Activated naive CD8-positive, alpha-beta T cell (primary cell): ENCODE measurements around the gene HHIPL1.

Experiments used
- H3K27ac Mint-ChIP-seq: one replicate; pipeline ENCODE4 v1.8.0; 2021; ENCODE audit warnings: mixed read lengths
- H3K27me3 Mint-ChIP-seq: one replicate; pipeline ENCODE4 v1.8.0; 2021; ENCODE audit warnings: mixed read lengths
- H3K36me3 Mint-ChIP-seq: one replicate; pipeline ENCODE4 v1.8.0; 2021; ENCODE audit warnings: mixed read lengths
- H3K4me1 Mint-ChIP-seq: one replicate; pipeline ENCODE4 v1.8.0; 2021; ENCODE audit warnings: low read depth, mixed read lengths
- H3K4me3 Mint-ChIP-seq: one replicate; pipeline ENCODE4 v1.8.0; 2021; ENCODE audit warnings: mild to moderate bottlenecking, mixed read lengths
- H3K9me3 Mint-ChIP-seq: one replicate; pipeline ENCODE4 v1.8.0; 2021; ENCODE audit warnings: low read depth, mixed read lengths

Gene HHIPL1

DNA sequence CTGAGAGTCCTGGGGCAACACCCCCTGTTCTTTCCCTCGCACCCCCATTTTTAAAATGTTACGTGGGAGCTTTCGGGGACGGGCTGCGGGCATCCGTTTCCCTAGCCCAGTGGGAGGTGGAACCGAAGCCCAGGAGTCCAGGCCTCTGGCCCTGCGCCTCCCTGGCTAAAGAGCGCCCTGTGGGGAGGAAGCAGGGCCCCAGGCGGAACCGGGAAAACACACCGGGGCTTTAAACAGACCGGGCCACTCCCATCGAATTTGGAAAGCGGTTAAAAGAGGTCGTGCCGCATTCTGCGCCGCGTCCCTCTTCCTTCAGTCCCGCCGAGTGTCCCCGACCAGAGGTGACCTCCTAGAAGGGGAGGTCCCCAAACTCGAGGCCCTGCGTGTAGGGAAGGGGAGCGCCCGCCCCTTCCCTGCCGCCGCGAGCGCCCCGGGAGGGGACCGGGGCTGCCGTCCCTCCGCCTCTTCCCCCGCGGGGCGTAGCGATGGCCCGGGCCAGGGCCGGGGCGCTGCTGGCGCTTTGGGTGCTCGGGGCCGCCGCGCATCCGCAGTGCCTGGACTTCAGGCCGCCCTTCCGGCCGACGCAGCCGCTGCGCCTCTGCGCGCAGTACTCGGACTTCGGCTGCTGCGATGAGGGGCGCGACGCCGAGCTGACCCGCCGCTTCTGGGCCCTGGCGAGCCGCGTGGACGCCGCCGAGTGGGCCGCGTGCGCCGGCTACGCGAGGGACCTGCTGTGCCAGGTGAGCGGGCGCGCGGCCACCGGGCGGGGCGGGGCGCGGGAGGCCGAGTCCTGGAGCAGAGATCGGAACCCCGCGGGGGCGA, at the start of gene HHIPL1:
Gene HHIPL1, plus strand, starts transcription at position 407 of the 822 bp plus-strand sequence. Its CDS starts 79 bp downstream, at position 486.
- H3K4me3 Mint-ChIP-seq: peak within 1 kb of the TSS; percentile 32
- H3K36me3 Mint-ChIP-seq: no peaks in the 10 kb centered on the region

DNA sequence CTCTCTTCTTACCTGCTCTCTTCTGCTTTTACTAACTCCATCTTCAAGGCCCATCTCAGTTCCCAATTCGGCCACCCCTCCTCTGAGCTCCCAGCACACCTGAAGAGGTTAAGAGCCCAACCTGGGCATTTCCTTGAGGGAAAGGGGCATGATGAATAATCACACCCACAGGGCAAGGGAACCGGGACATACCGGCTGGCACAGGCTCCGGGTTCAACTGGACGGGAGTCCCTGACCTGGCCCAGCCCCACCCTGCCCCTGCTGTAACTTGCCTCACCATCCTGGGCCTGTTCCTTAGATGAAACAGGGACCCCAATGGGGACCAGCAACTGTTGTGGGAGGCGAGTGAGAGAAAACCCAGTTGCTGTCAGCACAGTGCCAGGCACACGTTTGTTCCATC, 49.4 kb upstream of the HHIPL1 start:
- Mint-ChIP-seq H3K4me3 (no peak overlapping the region), H3K27ac (no peak overlapping the region)

More for the DNA sequence above, at the start of gene HHIPL1:
- Mint-ChIP-seq H3K9me3 (no peaks in the 10 kb centered on the region), H3K4me1 (no peaks in the 10 kb centered on the region), H3K27ac (no peak within 1 kb of the TSS), H3K27me3 (peaks cover 14% of the 10 kb centered on the region)

DNA sequence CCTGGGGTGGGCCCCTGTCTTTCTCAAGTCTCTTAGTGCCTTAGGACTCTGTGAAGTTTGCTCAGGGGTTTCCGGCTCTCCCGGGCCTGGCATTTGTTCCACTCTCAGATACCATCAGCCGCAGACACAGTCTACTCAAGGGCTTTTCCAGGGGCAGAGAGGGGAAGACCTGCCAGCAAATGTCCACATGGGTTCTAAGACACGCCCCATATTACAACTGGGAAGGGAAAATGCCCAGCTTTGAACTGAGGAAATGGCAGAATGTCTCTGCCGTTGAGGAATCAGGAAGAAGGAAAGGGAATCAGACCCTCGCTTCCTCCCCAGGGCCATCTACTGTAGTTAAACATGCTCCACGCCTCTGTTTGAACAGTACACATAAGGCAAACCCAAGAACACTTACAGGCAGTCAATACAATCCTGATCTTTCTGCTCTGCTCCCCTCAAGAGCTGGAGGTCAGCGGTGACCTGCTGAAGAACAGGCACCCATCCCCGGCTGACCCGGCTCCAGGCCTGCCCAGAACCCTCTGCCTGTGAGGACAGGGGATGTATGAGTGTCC, 48.8 kb upstream of the HHIPL1 start:
- Mint-ChIP-seq H3K27ac (no peak overlapping the region), H3K36me3 (no peaks in the 10 kb centered on the region), H3K4me3 (no peak overlapping the region), H3K4me1 (peaks cover 23% of the 10 kb centered on the region), H3K27me3 (no peaks in the 10 kb centered on the region), H3K9me3 (no peaks in the 10 kb centered on the region)

More for the DNA sequence above, 49.4 kb upstream of the HHIPL1 start:
- no peaks in the 10 kb centered on the region for H3K36me3 Mint-ChIP-seq
- H3K27me3 Mint-ChIP-seq: no peaks in the 10 kb centered on the region
- peaks cover 20% of the 10 kb centered on the region for H3K4me1 Mint-ChIP-seq
- H3K9me3 Mint-ChIP-seq: no peaks in the 10 kb centered on the region

DNA sequence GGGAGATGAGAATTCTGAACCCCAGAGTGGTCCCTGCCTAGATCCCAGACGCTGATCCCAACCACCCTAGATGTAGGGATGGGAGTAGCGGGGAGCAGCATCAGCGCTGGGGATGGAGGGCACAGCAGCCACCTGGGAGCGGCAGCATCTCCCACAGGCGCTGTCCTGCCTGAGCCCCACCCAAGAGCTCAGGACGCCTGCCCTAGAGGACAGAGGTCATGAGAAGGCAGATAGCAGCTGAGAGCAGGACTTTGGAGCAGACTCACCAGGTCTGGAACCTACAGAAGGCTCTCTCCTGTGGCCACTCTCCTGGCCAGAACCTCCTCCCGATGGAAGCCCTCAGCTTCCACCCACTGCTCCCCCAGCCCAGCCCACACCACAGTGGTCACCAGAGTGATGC, 48.2 kb upstream of the HHIPL1 start:
- no peaks in the 10 kb centered on the region for H3K9me3 Mint-ChIP-seq
- H3K4me1 Mint-ChIP-seq: peaks cover 29% of the 10 kb centered on the region
- no peaks in the 10 kb centered on the region for H3K27me3 Mint-ChIP-seq
- H3K36me3 Mint-ChIP-seq: no peaks in the 10 kb centered on the region
- H3K4me3 Mint-ChIP-seq: no peak overlapping the region
- no peak overlapping the region for H3K27ac Mint-ChIP-seq

DNA sequence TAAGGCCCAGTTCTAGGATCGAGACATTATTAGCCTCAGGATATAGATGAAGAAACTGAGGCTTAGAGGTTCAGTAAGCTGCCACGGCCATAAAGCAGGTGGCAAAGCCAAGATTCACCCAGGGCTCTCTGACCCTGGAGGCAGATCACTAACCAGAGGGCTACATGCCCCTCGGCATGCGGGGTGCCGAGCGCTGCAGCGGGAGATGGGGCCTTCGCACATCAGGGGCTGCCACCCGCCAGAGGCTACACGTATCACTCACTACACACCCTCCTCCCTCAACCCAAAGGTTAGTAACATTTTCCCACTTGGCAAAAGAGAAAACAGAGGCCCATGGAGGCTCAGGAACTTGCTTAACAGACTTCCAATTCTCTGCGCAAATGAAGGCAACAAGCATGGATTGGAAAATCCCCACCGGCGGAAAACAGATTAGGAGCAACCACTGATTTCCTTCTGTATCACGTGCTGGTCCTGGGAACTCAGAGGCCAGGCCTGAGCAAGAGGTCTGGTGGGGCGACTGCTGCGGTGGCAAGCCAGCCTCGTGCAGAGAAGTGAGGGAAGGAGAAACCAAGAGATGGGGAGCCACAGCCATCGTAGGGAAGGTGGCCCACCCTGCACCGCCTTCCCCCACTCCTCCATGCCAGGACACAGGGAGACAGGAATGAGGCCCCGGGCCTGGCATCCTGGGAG, 46.9 kb upstream of the HHIPL1 start:
- no peaks in the 10 kb centered on the region for H3K9me3 Mint-ChIP-seq
- no peak overlapping the region for H3K4me3 Mint-ChIP-seq
- peaks cover 38% of the 10 kb centered on the region for H3K4me1 Mint-ChIP-seq
- H3K27ac Mint-ChIP-seq: no peak overlapping the region
- no peaks in the 10 kb centered on the region for H3K27me3 Mint-ChIP-seq
- H3K36me3 Mint-ChIP-seq: no peaks in the 10 kb centered on the region

DNA sequence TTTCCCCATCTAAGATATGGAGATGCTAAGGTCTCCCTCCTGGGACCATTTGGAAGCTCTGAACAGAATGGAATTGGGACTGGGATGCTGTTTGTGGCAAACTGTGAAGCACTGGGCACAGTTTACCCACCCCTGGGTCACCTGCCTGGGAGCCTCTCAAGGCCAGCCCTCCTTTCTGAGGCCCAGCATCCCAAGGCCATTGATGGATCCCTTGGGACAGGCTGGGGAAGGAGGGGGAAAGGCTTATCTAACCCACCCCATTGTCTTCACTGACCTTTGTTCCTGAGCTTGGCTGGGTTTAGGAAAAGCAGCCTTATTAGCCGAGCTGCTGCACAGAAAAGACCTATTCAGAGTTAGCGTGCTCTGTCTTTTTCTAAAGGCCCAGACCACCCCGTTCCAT, 46.2 kb upstream of the HHIPL1 start:
- H3K9me3 Mint-ChIP-seq: no peaks in the 10 kb centered on the region
- H3K36me3 Mint-ChIP-seq: no peaks in the 10 kb centered on the region
- no peak overlapping the region for H3K27ac Mint-ChIP-seq
- no peak overlapping the region for H3K4me3 Mint-ChIP-seq
- H3K4me1 Mint-ChIP-seq: peaks cover 38% of the 10 kb centered on the region
- H3K27me3 Mint-ChIP-seq: no peaks in the 10 kb centered on the region

DNA sequence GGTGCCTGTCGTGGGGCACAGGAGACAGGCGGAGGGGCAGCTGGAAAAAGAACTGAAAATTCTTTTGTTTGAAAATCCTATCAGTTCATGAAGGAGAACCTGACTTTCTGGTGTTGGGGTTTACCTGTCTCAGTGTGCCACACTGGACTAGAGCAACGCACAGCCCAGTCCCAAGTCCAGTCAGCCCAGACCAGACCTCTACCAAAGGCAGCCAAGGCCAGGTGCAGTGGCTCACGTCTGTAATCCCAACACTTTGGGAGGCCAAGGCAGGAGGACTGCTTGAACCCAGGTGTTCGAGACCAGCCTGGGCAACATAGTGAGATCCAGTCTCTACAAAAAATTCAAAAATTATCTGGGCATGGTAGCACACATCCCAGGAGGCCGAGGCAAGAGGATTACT, 45.5 kb upstream of the HHIPL1 start:
- H3K9me3 Mint-ChIP-seq: no peaks in the 10 kb centered on the region
- peaks cover 36% of the 10 kb centered on the region for H3K4me1 Mint-ChIP-seq
- H3K27ac Mint-ChIP-seq: no peak overlapping the region
- no peak overlapping the region for H3K4me3 Mint-ChIP-seq
- no peaks in the 10 kb centered on the region for H3K27me3 Mint-ChIP-seq
- H3K36me3 Mint-ChIP-seq: no peaks in the 10 kb centered on the region

DNA sequence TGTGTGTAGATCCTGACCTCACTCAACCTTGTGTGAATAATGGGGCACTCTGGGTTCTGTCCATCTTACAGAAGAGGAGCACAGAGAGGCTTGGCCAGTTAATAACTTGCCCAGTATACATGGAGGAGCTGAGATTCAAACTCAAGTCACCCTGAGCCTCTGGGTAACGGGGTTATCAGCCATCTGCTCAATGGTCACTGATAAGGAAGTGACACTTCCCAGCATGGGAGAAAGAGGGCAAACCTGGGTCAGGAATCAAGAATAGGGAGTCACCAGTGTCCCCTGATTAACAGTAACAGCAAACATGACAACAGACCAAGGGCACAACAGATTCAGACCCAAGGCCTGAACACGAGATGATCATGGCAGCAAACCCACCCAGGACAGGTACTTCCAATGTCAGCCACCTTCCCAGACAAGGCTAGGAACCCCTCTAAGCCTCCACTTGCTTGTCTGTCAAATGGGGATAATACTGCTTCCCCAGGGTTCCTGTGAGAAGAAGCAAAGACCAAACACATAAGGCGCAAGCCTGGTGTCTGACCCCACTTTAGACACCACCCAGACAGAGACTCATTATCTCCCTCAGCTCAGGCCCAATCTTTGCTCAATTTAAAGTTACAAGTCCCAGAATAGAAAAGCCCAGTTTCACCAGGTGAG, 44.6 kb upstream of the HHIPL1 start:
- Mint-ChIP-seq H3K36me3 (no peaks in the 10 kb centered on the region), H3K4me1 (peaks cover 27% of the 10 kb centered on the region), H3K9me3 (no peaks in the 10 kb centered on the region), H3K27me3 (no peaks in the 10 kb centered on the region), H3K27ac (no peak overlapping the region), H3K4me3 (no peak overlapping the region)

DNA sequence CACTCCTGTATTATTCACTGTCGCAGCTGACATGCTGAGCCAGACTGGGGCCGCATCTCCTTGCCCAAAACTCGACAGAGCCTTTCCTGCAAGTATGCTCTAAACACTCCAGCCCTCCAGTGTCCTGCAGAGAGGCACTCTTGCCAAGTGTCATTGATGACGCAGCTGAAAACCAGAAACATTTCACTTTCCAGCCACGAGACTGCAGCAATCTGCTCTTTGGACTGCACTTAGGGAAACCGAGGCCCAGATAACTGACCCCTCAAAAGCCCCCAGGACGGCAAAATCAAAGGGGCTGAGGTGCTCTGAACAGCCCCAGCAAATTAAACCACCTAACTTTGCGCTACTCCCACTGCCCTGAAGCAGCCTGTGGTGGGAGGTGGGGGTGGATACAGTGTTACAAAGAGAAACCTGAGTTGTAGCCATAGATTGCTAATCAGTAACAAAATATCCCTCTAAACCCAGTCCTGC, 43.5 kb upstream of the HHIPL1 start:
- H3K36me3 Mint-ChIP-seq: no peaks in the 10 kb centered on the region
- H3K4me3 Mint-ChIP-seq: peak overlapping the region; percentile 68
- H3K9me3 Mint-ChIP-seq: no peaks in the 10 kb centered on the region
- H3K27ac Mint-ChIP-seq: no peak overlapping the region
- peaks cover 29% of the 10 kb centered on the region for H3K4me1 Mint-ChIP-seq
- H3K27me3 Mint-ChIP-seq: no peaks in the 10 kb centered on the region

DNA sequence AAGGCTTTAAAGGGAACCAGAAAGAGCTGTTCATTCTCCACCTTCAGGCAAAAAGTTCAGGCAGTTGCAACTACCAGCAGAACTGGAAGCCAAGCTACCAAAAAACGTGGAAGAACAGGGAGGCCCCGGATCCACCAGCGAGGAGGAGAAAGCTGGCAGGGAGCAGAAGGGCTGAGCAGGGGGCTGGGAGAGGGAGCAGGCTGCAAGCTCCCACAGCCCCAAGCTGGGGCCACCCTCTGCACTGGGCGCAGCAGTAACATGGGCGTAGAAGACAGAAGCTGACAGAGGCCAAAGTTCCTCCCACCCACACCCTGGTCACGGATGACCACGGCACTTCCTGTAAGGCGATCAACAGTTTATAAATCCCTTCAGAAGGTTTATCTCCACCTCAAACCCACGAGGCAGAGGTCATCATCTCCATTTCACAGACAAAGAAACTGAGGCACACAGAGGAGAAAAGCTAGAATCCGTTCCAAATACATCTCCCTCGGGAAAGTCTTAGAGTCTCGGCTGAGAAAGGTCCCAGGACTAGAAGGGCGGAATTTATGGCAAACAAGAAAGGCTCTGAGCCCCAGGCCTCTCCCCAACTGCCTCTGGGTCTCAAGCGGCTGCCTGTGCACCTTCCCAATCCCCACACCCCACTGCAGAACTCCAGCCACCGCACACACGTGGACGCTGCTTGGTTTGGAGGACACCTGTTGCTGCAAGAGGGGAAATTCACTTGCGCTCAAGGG, 42.7 kb upstream of the HHIPL1 start:
- H3K27me3 Mint-ChIP-seq: no peaks in the 10 kb centered on the region
- H3K27ac Mint-ChIP-seq: peak overlapping the region; percentile 64
- peak overlapping the region; percentile 68 for H3K4me3 Mint-ChIP-seq
- H3K9me3 Mint-ChIP-seq: no peaks in the 10 kb centered on the region
- peaks cover 28% of the 10 kb centered on the region for H3K4me1 Mint-ChIP-seq
- H3K36me3 Mint-ChIP-seq: no peaks in the 10 kb centered on the region

DNA sequence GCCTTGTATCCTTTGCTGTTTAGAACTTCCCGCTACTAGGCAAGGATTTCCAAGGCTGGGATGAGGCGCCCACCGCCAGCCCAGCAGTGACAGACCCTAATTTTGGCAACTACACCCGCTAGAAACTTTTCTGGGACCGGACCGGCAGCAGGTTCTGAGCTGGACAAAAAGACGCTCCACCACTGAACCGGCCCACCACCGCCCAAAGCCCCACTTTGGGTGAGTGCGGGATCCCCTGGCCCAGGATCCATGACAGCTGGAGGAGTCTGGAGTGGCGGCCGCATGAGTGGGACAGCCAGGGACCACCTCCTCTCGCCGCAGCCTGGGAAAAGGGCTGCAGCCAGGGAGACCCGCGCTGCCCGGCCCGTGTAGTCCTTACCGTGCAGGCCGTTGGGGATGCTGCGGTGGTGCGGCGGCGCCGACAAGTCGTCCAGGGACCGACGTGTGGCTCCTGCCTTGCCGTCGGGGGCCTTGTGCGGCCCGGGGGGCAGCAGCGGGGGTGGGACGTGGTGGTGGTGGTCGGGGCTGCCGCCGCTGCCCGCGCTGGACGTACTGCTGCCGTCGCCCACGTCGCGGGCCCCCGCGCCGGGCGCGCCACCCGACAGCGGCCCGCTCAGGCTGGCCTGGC, 42.0 kb upstream of the HHIPL1 start:
- H3K4me3 Mint-ChIP-seq: peak overlapping the region; percentile 68
- no peaks in the 10 kb centered on the region for H3K9me3 Mint-ChIP-seq
- H3K36me3 Mint-ChIP-seq: no peaks in the 10 kb centered on the region
- no peak overlapping the region for H3K27ac Mint-ChIP-seq
- peaks cover 28% of the 10 kb centered on the region for H3K4me1 Mint-ChIP-seq
- H3K27me3 Mint-ChIP-seq: no peaks in the 10 kb centered on the region

DNA sequence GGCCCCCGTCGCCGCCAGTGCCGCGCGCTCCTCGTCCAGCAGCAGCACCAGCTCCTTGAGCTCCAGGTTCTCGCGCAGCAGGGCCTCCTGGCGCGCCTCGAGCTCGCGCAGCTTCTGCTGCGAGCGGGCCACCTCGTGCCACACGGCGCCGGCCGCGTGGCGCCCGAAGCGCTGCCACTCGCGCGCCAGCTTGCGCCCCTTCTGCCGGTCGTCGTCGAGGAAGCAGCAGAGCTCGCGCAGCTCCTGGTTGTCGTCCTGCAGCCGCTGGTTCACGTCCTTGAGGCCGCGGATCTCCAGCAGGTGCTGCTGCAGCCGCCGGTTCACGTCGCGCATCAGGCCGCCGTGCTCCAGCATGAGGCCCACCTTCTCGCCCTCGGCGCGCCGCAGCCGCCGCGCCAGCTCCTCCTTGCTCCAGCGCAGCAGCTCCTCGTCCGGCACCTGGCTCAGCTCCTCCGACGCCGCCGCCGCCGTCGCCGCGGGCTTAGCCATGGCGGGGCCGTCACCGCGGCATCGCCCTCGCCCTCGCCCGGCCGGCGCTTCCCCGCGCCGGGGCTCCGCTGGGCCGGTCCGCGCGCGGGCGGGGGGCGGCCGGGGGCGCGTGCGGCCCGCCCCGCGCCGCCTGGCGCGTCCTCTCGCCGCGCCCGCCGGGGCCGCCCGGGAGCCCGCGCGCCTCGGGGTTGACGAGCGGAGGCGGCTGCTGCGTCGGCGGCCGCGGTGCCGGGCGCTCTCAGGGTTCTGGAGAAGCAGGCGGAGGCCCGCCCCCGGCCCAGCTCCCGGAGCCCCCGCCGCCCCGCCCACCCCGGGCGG, 41.3 kb upstream of the HHIPL1 start, which contains the start of gene CCDC85C:
Gene CCDC85C, minus strand, starts transcription at position 737 of the 807 bp plus-strand sequence. Its CDS starts 248 bp downstream, at position 489.
- no peaks in the 10 kb centered on the region for H3K36me3 Mint-ChIP-seq
- H3K4me1 Mint-ChIP-seq: peaks cover 28% of the 10 kb centered on the region
- peak within 1 kb of the TSS; percentile 91 for H3K4me3 Mint-ChIP-seq
- H3K27me3 Mint-ChIP-seq: no peaks in the 10 kb centered on the region
- H3K9me3 Mint-ChIP-seq: no peaks in the 10 kb centered on the region
- peak within 1 kb of the TSS; percentile 76 for H3K27ac Mint-ChIP-seq

DNA sequence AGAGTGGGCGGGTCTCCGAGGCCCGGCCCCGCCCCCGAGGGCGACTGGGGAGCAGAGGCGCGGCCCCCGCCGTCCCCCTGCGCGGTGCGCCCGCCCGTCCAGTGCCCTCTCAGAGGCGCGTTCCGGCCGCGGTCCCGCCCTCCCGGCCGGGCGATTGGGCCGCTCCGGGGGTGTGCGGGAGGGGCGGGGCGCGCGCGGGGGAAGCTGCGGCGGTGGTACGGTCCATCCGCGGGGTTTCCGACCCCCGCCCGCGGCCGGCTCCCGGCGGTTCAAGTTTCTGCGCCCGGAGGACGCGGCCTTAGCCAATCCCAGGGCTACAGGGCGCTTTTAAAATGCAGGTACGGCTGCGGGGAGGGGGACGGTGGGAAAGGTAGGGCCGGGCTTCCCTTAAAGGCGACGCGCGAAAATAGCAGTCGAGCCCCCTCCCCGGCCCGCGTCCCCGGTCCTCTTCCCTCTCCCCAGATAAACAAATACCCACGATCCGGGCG, 40.6 kb upstream of the HHIPL1 start:
- peak overlapping the region; percentile 91 for H3K4me3 Mint-ChIP-seq
- H3K27ac Mint-ChIP-seq: peak overlapping the region; percentile 76
- H3K4me1 Mint-ChIP-seq: peaks cover 28% of the 10 kb centered on the region

More for the DNA sequence above, 40.6 kb upstream of the HHIPL1 start:
- no peaks in the 10 kb centered on the region for H3K9me3 Mint-ChIP-seq
- no peaks in the 10 kb centered on the region for H3K27me3 Mint-ChIP-seq
- H3K36me3 Mint-ChIP-seq: no peaks in the 10 kb centered on the region
